Stimulated activated CD8-positive, alpha-beta memory T cell treated with anti-CD3 and anti-CD28 coated beads, Interleukin-4, amount 100 ng/mL, for 24 hours (primary cell): Measurements from ENCODE around the gene TADA2A.
"Not testable (repeated sequence)": the region's sequence is repeated elsewhere in the genome, so short reads cannot be mapped to it uniquely, and the experiment has no call there.

Experiments used
- DNase-seq: peaks from one replicate; pipeline ENCODE4 v3.0.0-alpha.2; 2020; ENCODE audit warnings: low read depth

Gene TADA2A

DNA sequence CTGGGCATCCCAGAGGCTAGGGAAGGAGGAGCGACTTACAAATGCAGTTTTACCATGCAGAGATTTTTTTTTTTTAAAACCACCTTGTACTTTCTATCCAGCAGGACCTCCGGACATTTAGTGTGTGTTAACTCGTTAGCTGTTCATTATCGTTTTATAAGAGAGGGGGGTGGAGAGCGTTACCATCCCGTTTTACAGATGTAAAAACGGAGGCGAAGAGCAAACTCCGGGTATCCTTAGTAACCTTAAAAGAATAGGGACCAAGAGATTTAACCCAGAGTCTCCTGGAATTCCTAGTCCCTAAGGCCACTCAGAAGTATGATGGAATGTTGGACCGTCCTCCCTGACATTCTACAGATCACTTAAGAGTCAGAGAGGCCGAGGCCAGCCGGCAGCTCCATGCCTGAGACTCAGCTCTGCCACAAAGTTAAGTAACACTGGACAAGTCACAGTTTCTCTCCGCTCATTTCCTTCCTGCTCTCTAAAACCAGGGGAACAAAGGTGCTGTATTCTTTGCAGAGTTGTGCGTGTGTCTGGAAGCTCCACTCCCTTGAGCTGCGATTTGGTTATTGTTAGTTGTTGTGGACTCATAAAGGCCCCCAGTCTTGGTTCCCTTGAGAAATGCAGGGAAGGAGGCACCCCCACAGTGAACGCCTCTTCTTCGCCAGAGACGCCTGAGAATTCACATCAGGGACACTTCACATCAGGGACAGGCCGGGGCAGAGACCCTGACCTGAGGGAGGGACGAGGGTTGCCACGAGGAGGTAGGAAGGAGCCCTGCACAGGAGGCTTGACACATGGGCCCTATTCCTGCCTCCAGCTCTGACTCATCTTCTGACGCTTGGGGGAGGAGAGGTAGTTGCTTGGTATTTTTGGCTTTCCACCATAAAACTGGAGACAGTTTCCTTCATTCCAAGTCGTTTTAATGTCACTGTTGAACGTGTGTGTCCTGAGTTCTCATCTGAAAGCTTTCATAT, 84.2 kb downstream of the TADA2A start:
- DNase-seq, result no peak

DNA sequence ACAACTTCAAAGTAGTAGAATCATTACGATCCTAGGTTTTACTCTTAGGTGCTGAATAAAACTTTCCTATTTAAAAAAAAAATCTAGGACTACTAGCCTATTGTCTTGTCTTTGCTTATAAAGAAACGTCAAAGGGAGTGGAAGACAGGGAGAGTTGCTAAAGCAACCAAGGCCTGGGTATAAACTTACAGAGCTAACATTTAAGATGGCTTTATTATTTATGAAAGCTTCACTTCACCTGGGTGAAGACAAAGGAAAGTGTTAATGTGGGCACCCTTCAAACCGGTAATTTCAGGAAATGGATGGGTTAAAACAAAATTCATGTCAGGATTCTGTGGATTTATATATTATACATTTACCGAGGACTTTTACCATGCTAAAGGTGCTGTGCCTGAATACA, 85.5 kb downstream of the TADA2A start:
- no peak for DNase-seq

DNA sequence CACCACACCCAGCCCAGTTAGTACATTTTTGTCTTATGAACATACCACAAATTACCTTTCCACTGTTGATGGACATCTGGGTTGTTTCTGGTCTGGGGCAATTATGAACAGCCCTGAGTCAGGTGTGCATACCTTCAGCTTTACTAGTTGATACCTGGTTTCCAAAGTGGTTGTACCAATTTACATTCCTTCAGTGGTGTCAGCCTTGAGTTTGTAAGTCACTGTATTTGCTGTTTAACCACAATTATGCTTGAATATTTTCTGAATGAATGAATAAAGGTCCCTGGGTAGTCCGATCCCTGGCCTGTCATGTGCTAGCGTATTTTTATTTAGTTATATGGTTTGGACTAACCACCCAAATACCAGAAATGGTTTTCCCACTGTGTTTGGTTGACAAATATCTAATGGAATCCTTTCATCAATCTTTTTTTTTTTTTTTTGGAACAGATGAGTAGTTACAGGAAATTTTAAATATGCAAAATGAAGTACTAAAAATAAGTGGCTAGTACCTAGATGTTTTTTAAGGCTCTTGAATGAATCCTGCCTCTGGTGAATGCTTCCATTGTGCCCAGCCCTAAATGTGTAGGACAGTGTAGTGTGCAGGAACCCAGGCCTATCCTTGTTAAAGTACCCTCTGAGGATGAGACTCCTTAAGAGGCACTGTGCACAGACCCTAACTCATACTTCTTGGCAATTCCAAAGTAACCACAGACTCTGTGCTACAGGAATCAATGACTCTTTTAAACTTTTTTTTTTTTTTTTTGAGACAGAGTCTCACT, 86.8 kb downstream of the TADA2A start:
- no peak for DNase-seq

DNA sequence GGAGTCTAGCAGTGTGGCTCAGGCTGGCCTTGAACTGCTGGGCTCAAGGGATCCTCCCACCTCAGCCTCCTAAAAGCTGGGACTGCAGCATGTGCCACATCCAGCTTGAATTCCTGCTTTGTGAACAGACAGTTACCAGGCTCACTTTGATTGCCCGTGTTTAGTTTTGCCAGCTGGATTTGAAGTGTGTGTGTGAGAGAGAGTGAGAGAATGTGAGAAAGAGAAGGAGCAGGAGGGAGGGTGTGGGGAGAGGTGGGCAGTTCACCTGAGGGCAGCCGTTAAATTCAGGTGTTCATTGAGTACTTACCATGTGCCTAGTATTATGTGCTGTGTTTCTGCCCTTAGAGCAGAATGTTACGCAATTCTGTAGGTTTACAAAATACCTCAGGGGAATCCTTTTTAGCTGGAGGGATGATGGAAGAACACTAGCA, 87.7 kb downstream of the TADA2A start:
- no peak for DNase-seq

DNA sequence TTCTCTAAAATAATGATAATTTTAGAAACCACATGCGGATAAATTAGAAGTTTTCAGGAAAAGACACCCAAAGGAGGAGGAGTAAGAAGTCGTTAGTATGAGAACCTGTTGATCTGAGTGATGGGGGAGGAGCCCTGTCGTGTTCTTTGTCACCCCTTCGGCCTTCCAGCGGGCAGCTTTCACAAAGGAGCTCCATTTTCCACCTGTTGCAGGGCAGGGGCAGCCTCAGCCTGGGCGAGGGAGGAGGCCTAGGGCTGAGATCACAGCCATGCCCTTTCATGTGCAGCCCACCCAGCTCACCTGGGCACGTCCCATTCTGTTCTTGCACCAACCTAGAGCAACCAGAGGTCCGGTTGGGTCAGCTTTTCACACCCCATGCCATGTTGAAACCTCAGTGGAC, 88.3 kb downstream of the TADA2A start:
- no peak for DNase-seq

DNA sequence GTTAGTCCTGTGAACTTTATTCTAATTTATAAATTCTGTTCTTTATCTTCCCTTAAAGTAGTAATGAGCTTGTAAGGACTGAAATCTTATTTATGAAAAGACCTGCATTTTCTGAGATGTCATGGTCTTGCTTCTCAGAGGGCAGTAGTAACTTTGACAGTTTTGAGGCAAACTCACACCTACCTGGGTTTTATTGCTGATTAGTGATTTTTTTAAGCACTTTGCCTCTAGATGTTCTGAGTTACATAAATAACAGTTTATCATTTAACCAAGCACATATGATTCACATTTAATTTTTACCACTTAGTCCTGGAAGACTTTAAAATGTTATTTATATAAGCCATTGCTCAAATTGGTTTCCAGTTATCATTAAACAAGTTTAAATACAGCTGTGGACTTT, 93.7 kb downstream of the TADA2A start:
- no peak for DNase-seq

DNA sequence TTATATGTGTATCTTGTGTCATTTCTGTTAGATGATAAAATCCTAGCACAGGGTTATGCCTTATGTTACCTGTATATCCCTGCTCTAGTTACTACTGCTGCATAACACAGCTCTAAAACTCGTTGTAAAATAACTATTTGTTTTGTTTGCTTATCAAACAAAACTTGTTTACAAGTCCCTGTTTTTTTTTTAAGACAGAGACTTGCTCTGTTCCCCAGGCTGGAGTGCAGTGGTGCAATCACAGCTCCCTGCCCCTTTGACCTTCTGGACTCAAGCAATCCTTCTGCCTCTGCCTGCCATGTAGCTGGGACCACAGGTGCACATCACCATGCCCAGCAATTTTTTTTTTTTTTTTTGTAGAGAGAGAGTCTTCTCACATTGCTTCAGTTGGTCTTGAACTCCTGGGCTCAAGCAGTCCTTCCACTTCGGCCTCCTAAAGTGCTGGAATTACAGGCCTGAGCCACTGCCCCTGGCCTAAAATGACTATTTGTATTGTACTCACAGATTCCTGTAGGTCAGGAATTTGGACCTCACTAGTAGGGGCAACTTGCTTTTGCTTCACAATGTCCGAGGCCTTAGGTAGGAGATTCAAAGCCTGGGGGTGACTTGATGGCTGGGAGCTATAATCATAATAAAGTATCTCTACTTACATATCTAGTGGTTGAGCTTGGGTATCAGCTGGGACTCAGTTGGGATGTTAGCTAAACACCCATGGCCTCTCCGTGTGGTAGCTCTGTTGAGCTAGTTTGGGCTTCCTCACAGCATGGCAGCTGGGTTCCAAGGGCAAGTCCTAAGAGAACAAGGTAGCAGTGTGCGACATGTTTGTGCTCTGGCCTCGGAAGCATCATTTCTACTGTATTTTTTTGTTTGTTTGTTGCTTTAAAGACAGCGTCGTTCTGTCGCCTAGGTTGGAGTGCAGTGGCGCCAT, 95.6 kb downstream of the TADA2A start:
- no peak for DNase-seq

DNA sequence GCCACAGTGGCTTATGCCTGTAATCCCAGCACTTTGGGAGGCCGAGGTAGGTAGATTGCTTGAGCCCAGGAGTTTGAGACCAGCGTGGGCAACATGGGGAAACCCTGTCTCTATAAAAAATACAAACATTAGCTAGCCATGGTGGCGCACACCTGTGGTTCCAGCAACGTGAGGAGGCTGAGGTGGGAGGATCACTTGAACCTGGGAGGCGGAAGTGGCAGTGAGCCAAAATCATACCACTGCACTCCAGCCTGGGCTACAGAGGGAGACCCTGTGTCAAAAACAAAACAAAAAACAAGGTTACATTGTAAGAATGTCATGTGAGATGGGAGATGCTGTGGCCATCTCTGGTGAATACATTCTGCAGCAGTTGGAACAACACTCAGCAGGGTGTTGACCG, 96.5 kb downstream of the TADA2A start:
- DNase-seq, result no peak

DNA sequence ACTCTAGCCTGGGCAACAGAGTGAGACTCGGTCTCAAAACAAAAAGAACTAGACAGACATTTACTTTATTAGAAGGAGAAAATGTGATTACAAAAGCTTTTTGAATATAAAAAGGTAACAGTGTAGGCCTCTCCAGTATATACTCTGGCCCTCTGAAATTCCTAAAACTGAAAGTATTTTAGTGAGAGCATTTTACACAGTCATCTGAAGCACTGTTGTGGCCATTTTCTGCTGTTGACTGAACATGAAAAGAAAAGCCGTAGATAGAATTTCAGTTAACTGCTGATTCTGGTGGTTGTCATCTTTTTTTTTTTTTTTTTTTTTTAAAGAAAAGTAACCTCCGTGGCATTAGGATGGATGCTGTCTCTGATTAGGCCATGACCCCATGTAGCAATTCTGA, 98.6 kb downstream of the TADA2A start:
- no peak for DNase-seq

DNA sequence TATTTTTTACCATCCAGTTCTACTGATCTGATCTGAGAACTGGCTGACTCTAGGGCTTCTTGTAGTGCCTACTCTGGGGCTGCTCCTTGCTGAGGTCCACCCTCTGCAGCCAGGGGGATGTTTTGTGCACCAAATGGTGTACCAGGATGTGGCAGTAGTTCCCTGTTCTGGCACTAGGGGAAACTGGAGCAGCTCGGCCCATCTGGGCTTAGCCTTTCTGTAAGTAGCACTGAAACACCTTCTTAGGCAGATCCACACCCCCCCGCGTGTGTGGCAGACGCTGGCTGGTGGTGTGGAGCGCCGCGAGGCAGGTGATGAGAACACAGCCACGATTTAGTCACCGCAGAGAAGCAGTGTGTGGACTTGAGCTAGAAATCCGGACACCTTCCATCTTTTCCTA, 100.0 kb downstream of the TADA2A start:
- DNase-seq, result no peak

DNA sequence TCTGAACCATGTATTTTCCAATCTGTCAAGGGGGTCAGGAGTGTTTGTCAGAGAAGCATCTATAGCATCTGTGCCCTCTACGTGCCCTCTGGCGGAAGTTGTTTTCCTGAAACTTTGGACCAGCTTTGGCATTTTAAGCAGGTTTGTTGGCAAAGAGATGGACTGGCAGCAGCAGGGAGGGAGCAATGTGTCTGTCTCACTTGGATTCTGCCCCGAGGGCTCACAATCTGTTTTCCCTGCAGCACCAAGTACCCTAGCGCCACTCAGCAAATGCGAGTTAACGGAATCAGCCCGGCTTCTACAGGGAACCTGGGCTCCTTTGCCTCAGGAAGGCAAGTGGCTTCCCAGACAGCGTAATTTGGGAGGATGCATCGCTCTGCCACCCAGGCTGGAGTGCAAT, 100.4 kb downstream of the TADA2A start:
- no peak for DNase-seq

DNA sequence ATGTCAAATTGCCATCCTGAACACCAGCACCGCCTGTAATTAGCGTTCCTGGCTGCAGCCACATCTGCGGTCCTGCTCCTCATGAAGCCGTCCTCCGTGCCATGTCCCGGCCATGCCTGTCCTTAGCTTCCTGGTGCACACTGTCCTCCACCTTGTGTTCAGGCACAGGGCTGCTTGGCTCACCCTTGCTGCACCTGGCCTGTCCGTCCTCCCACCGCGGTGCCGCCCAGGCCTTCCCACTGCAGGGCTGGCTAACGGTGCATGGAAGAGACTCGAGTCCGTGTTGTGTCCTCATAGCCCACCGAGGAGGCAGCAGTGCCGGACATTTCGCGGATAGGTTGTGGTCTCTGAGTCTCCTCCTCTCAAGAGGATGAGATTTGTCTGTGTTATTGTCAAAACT, 103.4 kb downstream of the TADA2A start:
- DNase-seq, result no peak

DNA sequence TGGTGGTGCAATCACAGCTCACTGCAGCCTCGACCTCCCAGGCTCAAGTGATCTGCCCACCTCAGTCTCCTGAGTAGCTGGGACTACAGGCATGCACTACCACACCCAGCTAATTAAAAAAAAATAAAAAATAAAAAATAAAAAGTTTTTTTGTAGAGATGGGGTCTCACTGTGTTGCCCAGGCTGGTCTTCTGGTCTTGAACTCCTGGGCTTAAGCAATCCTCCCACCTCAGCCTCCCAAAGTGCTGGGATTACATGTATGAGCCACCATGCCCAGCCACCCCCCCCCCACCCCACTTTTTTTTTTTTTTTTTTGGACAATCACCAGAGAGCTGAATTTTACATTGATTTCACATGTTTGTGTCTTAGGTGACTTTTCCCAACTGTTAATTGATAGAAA, 105.0 kb downstream of the TADA2A start:
- DNase-seq, result not testable (repeated sequence)

DNA sequence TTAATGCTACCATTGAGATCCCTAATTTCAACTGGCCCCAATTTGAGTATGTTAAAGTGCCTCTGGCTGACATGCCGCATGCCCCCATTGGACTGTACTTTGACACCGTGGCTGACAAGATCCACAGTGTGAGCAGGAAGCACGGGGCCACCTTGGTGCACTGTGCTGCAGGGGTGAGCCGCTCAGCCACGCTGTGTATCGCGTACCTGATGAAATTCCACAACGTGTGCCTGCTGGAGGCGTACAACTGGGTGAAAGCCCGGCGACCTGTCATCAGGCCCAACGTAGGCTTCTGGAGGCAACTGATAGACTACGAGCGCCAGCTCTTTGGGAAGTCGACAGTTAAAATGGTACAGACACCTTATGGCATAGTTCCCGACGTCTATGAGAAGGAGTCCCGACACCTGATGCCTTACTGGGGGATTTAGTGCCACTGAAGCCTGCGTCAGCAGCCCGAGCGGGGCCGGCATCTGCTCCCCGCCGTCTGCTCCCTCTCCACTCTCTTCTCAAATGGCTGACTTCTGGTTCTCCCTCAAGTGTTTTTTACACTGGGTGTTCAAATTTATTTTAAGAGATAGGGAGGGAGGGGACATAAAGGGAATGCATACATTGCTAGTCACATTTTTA, 105.9 kb downstream of the TADA2A start:
- DNase-seq, result no peak

DNA sequence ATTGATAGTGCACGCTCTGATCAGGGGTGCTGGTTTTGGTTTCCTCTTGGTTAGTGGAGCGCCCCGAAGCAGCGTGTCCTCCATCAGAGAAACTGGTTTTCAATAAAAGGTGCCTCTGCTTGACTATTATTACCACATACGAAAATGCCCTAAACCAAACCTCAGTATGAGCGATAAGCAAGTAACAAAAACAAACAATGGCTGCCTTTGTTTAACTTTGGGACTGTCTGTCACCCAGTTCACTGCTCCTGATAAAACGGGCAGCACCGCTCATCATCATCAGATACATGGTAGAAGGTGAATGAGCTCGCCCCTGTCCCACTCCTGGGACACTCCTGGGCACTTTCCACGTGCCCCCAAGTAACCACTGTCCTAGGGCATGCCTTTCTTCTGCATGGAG, 107.0 kb downstream of the TADA2A start:
- no peak for DNase-seq

DNA sequence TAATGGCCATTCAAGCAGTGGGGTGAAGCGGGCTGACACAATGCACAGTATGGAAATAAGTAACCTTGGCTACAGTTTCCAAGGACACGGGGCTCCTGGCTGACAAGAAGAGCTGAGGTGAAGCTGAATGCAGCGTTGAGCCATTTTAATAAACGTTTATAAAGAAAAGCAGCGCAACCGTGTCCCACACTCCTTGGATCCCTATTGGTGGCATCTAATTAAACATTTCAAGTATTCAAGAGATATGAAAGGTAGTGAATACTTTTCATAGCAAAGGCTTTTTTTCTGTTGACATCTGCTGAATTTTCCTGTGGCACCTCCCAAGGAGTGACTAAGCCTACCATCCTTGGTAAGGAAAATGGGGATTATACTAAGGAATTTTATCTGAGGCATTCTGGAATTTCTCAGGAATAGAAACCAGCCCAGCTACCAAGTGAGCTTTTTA, 109.5 kb downstream of the TADA2A start:
- no peak for DNase-seq

DNA sequence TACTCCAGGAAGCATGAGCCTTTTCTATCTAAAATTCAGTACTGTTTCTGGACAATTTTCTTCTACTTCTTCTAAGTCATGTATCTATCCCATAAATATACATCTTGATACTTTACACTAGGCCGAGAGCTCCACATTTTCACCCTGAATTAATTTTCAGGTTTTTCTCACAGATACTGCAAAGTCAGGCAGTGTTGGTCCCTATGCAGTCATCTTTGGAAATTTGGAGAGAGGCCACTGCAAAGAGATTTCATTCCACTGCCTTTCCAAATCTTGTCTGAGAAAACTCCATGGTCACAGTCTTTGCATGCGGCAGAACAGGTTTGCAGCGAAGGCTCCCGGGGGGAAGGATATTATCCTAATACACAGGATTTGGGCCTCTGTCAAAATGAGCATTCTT, 111.2 kb downstream of the TADA2A start:
- no peak for DNase-seq

DNA sequence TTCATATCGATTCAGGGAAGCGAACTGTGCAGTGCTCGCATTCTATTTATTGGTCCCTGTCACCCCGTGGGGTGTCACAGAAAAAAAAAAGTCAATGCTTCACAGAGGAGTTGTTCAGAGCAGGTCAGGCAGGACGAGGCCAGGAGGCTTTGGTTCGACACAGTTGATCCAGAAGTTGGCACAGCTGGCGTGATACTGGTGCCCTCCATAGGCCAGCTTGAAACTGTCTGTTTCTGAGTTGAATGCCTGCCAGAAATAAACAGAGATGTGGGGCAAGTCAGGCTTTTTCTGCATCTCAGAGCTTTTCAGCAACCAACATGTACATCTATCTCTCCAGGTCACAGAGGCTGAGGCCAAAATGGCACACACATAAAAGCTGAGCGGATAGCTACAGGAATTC, 112.1 kb downstream of the TADA2A start:
- DNase-seq, result no peak

DNA sequence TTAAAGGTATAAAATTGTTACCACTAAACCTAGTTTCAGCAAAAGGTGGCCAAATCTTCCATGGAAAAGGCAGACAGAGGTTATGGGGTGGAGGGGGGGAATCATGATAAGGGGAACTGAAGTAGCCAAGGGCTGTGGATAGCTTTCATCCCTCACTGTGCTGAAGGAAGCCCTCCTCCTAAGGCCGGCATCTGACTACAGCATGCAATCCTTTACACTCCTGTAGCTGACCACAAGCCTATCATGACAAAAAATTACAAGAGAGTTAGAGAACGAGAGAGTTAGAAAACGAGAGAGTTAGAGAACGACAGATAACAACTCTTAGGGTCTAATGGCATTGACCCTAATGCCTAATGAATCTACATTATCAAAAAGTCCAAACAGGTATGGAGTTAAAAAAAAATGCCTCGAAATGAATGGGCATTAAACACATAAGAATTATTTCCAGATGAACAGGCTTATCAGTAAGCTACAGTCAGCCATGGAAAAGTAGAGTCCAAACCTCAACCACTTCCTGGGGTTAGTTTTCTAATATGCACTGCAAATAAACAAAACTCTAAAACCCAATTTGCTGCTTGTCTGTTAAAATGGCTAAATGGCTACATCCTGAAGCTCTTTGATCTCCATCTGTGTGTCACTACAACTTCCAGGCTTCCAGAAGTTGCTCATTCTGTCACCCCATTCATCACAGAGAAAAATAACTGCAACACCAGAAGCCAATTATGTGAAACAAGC, 112.7 kb downstream of the TADA2A start:
- no peak for DNase-seq

DNA sequence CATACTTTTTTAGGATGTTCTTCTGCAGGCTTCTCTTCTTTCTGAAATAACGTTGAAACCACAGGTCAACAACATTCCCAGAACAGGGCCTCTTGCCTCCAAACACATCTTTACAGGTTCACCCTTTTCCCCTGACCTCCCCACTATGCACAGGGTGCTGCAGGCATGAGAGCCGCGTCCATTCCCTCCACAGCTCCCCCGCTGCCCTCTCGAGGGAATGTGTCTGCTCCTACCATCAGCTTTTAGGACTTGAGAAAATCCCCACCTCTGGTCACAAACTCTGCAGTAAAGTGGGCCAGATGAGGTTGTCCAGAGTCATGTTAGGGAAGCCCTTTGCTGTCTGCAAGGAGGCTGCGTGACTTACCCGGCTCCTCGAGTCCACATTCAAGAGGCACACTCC, 113.5 kb downstream of the TADA2A start:
- DNase-seq, result no peak

DNA sequence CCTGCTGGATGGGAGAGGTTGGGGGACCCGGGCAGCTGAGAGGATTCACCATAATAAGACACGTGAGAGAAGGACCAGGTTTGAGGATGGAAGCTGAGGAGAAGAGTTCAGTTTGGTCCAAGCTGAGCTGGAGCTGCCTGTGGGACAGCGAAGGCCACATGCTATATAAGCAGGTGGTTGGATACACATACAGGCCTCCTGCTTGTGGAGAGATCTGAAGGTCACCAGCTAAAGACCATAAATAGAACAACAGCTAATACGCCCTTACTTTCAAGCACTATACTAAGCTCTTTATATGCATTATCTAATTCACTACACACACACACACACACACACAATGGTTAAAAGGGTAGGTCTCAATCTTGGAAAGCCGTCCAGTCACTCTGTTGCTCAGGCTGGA, 115.1 kb downstream of the TADA2A start:
- no peak for DNase-seq
